CD4-positive, alpha-beta T cell treated with Interleukin-17A for 1 hour (primary cell): Measurements from ENCODE around the gene OR2AP1.
"Not testable (repeated sequence)": the region's sequence is repeated elsewhere in the genome, so short reads cannot be mapped to it uniquely, and the experiment has no call there.

ENCODE experiments used
- DNase-seq: peaks from one replicate; pipeline ENCODE4 v3.0.0-alpha.2; 2020

OR2AP1 gene

DNA sequence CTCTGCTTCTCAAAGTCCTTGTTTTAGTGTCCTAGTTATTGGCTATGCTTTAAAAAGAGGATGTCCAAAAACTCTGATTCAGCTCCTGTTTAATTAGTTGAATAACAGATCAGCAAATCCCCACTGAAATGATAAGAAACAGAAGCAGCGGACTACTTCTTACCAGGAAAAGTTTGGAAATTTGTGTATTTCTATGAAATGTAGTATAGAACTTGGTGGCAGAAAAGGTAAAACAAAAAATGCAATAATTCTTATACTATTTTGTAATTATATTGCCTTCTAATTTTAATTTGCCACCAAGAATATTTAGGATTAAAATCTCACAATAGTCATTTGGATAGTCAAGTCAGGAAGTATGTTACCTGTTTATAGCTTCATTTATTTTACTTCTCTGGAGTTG, at the start of gene OR2AP1:
Gene OR2AP1 (plus strand): TSS at position 301 of the 400 bp plus-strand sequence. CDS start 1,947 bp downstream, outside the sequence.
- DNase-seq = no peak

DNA sequence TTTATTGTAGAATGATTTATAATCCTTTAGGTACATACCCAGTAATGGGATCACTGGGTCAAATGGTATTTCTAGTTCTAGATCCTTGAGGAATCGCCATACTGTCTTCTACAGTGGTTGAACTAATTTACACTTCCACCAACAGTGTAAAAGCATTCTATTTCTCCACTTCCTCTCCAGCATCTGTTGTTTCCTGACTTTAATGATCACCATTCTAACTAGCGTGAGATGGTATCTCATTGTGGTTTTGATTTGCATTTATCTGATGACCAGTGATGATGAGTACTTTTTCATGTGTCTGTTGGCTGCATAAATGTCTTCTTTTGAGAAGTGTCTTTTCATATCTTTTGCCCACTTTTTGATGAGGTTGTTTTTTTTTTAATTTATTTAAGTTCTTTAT, 24.0 kb upstream of the OR2AP1 start:
- not testable (repeated sequence) for DNase-seq

DNA sequence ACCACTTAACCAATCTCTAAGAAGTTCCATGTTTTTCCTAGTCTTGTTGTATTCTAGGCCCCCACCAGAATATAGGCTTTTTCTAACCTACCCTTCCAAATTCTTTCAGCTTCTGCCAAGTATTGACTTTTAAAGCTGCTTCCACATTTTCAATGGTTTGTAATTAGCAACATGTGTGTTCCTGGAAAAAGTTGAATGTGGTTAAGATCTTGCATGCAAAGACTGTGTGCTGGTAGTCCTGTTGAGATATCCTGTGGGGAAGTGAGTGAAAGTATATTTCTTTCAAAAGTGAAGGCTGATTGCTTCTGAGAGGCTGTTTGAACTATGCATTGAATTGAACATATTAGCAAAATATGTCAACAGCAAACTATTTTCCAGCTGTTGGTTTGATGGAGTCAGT, 23.5 kb upstream of the OR2AP1 start:
- DNase-seq = no peak

- DNase-seq = no peak
Measured at GRCh38 chr12:55549302-55549701, 23.0 kb upstream of the OR2AP1 start, which contains the start of gene OR6C4. Gene OR6C4, plus strand, starts transcription at chr12:55549602. Its CDS starts 1,625 bp downstream, at chr12:55551227.

GRCh38 chr12:55554296-55554695, 18.0 kb upstream of the OR2AP1 start:
- no peak for DNase-seq

DNA sequence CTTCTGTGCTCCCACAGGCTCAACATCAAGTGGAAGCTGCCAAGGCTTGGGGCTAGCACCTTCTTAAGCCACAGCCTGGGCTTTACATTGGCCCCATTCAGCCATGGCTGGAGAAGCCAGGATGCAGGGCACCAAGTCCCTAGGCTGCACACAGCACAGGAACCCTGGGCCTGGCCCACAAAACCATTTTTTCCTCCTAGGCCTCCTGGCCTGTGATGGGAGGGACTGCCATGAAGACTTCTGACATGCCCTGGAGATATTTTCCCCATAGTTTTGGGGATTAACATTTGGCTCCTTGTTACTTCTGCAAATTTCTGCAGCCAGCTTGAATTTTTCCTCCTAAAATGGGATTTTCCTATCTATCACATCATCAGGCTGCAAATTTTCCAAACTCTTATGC, 2.2 kb upstream of the OR2AP1 start:
- DNase-seq = not testable (repeated sequence)

GRCh38 chr12:55570689-55571088, 1.6 kb upstream of the OR2AP1 start:
- not testable (repeated sequence) for DNase-seq

- no peak for DNase-seq
Measured at GRCh38 chr12:55582066-55582465, 9.8 kb downstream of the OR2AP1 start.

DNA sequence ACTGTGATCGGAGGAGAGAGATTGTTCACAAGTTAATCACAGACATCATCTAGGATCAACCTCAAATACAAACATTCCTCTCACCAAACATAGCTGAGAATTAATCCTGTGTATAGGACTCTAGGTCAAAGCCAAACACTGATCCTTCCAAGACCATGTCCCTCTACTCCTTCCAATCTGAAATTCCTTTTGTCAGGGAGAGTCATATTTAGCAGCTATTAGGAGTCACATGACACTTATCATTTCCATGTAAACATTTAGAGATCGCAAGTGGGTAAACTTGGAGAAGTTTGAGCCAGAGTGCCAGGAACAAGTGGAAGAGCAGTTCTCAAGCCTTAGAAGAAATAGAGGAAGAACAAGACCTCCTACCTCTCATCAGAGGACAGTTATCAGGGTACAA, 13.5 kb downstream of the OR2AP1 start:
- no peak for DNase-seq

DNA sequence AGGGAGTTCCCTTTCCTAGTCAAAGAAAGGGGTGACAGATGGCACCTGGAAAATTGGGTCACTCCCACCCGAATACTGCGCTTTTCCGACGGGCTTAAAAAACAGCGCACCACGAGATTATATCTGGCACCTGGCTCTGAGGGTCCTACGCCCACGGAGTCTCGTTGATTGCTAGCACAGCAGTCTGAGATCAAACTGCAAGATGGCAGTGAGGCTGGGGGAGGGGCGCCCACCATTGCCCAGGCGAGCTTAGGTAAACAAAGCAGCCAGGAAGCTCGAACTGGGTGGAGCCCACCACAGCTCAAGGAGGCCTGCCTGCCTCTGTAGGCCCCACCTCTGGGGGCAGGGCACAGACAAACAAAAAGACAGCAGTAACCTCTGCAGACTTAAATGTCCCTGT, 17.9 kb downstream of the OR2AP1 start:
- not testable (repeated sequence) for DNase-seq

DNA sequence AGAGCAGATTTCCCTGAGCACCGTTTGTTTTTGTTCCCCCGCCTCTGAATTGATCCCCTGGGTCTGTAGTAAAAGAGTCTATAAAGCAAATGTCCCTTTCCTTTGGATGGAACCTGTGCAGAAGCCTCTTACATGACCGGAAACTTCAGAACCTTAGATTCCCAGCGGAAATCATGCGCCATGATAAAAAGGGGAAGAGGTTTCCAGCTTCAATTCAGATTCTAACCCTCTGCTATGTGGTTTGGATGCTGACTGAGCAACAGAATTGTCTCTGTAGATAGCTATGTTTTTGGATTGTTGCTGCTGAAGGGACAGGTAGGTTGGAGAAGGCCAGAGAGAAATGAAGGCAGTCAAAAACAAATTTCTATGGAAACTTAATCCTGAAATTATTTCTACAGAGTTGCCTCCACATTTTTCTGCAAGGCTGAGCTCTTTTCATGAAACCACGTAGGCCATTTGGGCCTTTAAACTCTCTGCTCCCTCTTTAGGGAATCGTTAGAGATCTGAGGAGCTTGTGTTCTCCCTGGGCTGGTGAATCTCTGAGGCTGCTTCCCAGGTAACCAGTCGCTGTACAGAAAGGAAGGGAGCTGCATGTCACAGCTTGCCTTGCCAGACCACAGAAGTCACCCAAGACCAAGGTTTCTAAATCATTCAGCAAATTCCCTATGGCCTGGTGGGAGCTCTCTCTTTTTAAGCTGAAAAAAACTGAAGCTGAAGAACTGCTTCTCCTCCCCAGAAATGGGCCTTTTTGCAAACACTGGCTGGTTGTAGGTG, 35.7 kb downstream of the OR2AP1 start:
- DNase-seq = no peak

- no peak for DNase-seq
Measured at GRCh38 chr12:55610598-55610997, 38.3 kb downstream of the OR2AP1 start.

- no peak for DNase-seq
Measured at GRCh38 chr12:55612646-55613045, 40.4 kb downstream of the OR2AP1 start.

- no peak for DNase-seq
Measured at GRCh38 chr12:55614764-55615163, 42.5 kb downstream of the OR2AP1 start.

DNA sequence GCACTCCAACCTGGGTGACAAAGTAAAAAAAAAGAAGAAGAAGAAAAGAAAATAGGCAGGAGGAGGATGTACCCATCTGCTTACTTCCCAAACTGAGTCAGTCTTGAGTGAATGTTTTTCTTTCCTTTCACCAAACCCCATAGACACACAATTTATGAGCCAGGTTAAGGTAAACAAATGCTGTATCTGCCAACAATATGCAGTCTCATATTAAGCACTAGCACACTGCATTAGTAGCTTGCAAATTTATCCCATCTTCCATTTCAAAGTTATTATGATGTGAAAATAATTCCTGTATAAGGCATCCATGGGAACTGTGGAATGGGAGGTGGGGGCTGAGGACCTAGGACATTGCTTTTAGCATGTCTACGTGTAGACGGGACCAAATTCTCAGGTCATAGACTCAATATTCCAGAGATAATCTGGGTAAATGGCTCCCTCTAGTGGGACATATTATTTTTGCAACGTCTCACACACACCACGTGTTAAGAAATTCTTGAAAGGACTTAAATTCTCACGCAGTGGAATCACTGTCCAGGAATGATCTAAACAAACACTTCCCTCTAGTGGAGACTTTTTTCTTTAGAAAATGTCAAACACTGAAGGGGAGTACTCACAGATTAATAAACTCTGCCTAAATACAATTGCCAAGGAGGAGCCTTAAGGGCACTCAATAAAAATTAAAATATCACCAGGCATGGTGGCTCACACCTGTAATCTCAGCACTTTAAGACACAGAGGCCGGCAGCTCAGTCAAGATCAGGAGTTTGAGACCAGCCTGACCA, 47.3 kb downstream of the OR2AP1 start:
- peak; percentile 82 for DNase-seq

DNA sequence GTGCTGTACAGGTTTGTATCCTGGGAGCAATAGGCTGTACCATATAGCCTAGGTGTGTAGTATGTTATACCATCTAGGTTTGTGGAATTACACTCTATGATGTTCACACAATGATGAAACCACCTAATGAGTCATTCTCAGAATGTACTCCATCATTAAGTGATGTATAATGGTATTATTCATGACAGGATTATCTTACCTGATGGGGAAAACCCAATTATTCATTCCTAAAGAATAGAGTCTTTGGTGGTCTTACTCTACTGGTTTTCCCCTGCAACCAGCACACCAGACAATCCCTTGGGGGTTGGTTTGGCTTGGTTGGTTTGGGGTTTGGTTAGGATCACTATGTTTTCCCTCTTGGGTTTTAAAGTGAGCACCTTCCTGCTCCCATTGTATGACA, 51.8 kb downstream of the OR2AP1 start:
- no peak for DNase-seq
